Neutrophil (primary cell): Measurements from ENCODE around the gene CIT.

Experiments
- H3K27ac ChIP-seq: fragments of 200-600 bp; sonication (generic); 2 replicates; pipeline ENCODE4 v1.5.1; 2016; ENCODE audit warnings: mild to moderate bottlenecking, moderate library complexity
- H3K27me3 ChIP-seq: fragments of 200-600 bp; sonication (generic); 2 replicates; pipeline ENCODE4 v1.6.0; 2016; ENCODE audit warnings: mild to moderate bottlenecking
- H3K36me3 ChIP-seq: fragments of 200-600 bp; sonication (generic); 2 replicates; pipeline ENCODE4 v1.5.1; 2017
- H3K4me1 ChIP-seq, 2 experiments: fragments of 200-600 bp in 1 of 2; sonication (generic) in 1 of 2; 1 replicate in 1 of 2; 2 replicates in 1 of 2; pipeline versions ENCODE4 v1.5.1 to v1.6.1; 2013 to 2016; ENCODE audit warnings: low read depth in 1 of 2, low read length in 1 of 2, mild to moderate bottlenecking in 1 of 2, moderate library complexity in 1 of 2; ENCODE audit not compliant: control insufficient read depth in 1 of 2, insufficient read depth in 1 of 2
- H3K4me3 ChIP-seq, 2 experiments: fragments of 200-600 bp in 1 of 2; sonication (generic) in 1 of 2; 1 replicate in 1 of 2; 2 replicates in 1 of 2; pipeline ENCODE4 v1.5.1; 2013 to 2016; ENCODE audit warnings: low read depth in 1 of 2, low read length in 1 of 2, mild to moderate bottlenecking in 1 of 2, moderate library complexity in 1 of 2
- H3K9me3 ChIP-seq: fragments of 200-600 bp; sonication (generic); 2 replicates; pipeline ENCODE4 v1.5.1; 2016
- TF ChIP-seq, protein P1 (sequence below): fragments of 200-600 bp; sonication (generic); IDR thresholded peaks from 2 replicates; pipeline ENCODE4 v1.5.1; 2016; ENCODE audit warnings: antibody characterized with exemption

The CIT gene

DNA sequence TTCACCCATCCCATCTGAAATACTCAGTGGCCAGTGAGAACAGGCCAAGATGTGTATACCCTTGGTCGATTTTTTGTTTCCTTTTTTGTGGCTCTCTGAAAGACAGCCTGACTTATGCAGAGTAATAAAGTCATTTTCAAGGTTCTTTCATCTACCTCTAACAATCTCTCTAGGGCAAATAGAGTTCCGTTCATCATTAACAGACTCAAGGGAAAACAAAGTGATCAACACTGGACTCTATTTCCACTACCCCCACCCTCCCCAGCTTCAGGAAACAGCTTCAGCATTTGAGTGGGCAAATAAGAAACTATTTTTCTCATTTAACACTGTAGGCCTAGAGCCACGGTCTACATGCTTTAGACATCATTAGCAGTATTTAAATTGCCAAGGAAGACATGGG, 193.3 kb downstream of the CIT start:
- Histone ChIP-seq H3K9me3 (no peaks in the 10 kb centered on the region), H3K36me3 (peaks cover 58% of the 10 kb centered on the region), H3K4me1 (peaks cover 12% of the 10 kb centered on the region in 2 experiments), H3K27me3 (no peaks in the 10 kb centered on the region), H3K27ac (no peak overlapping the region), H3K4me3 (no peak overlapping the region)
- TF ChIP-seq, protein P1, sequence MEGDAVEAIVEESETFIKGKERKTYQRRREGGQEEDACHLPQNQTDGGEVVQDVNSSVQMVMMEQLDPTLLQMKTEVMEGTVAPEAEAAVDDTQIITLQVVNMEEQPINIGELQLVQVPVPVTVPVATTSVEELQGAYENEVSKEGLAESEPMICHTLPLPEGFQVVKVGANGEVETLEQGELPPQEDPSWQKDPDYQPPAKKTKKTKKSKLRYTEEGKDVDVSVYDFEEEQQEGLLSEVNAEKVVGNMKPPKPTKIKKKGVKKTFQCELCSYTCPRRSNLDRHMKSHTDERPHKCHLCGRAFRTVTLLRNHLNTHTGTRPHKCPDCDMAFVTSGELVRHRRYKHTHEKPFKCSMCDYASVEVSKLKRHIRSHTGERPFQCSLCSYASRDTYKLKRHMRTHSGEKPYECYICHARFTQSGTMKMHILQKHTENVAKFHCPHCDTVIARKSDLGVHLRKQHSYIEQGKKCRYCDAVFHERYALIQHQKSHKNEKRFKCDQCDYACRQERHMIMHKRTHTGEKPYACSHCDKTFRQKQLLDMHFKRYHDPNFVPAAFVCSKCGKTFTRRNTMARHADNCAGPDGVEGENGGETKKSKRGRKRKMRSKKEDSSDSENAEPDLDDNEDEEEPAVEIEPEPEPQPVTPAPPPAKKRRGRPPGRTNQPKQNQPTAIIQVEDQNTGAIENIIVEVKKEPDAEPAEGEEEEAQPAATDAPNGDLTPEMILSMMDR = no peak

DNA sequence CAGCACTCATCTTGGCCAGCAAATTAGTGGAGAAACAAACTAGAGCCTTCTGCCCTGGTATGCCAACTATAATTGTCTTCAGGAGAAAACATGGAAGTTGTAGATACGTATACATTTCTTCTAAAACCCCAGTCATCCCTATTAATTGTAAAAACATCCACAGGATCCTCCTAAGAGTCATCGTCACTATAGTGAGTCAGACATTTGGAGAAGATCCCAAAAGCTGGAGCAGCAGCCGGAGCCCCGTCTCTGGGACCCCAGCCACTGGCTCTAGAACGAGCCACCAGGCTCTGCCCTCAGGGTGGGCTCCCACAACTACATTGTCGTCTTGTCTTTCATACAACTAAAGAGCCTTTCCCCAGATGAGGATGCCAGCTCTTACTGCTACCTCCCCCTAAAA, 193.7 kb downstream of the CIT start:
- H3K27me3 ChIP-seq = no peaks in the 10 kb centered on the region
- H3K27ac ChIP-seq = peak overlapping the region; percentile 76
- H3K4me1 ChIP-seq = peaks cover 12% of the 10 kb centered on the region in 2 experiments
- no peaks in the 10 kb centered on the region for H3K9me3 ChIP-seq
- peaks cover 59% of the 10 kb centered on the region for H3K36me3 ChIP-seq
- no peak overlapping the region for H3K4me3 ChIP-seq
- TF ChIP-seq, protein P1 = no peak

DNA sequence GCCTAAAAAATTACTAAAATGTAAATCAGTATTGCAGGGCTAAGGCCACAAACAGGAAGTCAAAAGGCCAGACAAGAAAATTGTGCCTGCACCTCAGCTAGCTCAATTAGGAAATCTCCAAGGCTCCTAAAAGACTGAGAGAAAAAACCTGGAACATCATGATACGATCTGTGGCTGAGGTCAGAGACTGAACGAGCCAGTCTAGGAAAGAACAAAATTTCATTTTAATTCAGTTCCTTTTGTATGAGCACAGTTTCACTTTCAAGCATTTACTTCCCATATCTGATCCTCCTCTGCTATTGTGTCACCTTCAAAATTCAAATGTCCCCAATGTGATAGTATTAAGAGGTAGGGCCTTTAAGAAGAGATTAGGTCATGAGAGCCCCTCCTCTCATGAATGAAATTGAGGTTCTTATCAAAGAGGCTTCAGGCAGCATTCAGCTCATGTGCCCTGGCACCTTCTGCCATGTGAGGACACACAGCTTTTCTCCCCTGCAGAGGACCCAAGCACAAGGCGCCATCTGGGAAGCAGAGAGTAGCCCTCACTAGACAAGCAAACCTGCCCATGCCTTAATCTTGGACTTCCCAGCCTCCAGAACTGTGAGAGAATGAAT, 194.4 kb downstream of the CIT start:
- Histone ChIP-seq H3K4me3 (no peak overlapping the region), H3K4me1 (peaks cover 12% of the 10 kb centered on the region in 2 experiments), H3K27ac (peak overlapping the region; percentile 76), H3K36me3 (peaks cover 59% of the 10 kb centered on the region), H3K27me3 (no peaks in the 10 kb centered on the region), H3K9me3 (no peaks in the 10 kb centered on the region)
- TF ChIP-seq, protein P1 = no peak

DNA sequence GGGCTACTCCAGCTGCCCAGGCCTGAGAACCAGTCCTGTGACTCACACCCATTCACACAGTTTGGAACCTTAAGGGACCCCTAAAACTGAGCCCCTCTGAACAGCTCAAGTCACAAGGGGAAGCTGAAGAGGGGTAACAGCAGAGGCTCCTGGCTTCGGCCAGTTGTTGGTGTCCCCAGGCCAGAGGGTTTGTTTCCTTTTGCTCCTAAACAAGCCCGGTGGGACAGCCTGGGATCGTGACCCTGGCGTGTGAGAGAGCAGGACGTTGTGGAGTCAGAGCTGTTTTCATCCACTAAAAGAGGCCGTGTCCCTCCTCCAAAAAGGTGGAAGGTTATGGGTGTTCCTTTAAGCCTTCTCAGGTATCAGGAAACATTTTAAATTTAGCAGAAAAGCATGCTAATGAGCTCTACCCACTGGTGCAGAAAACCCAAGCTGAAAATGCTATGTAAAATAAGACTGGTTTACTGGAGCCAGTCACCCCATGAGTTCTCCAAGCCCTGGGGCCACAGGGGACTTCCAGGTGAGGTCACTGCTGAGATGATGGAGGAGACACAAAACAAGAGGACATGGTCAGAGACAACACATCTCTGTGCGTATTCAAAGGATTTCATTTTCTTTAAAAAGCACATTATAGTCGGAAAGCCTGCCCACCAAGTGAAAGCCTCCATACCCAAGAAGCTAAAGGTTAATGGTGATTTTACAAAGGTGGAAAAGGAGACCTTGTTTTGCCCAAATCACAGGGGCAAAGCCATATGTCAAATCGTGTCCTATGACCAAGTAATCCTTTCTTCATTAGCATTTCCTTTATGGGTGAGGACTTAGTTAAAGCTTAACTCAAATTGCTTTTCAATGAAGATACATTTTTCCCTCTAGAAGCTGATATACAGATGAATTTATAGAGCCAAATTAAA, 195.1 kb downstream of the CIT start:
- Histone ChIP-seq H3K9me3 (no peaks in the 10 kb centered on the region), H3K36me3 (peaks cover 61% of the 10 kb centered on the region), H3K27ac (peak overlapping the region; percentile 76), H3K4me1 (peaks cover 12% of the 10 kb centered on the region in 2 experiments), H3K4me3 (no peak overlapping the region), H3K27me3 (no peaks in the 10 kb centered on the region)
- TF ChIP-seq, protein P1 = no peak

DNA sequence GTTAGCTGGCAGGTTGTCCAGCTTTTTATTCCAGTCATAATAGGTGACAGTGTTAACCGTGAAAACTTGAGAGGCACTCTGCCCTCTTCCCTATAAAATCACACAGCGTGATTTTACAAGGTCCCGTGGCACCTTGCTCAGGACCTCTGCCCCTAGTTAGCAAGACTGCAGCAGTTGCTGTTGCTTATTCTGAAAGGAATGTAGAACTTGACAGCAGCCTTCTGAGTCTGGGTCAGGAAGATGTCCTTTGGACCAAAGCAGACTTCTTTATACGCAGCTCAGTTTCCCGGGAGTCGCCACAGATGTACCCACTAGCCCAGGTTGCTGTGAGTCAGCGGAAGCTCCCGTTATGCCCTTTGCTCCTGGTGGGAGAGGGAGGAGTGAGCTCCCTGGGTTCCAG, 196.0 kb downstream of the CIT start:
- Histone ChIP-seq H3K27ac (peak overlapping the region; percentile 1), H3K27me3 (no peaks in the 10 kb centered on the region), H3K36me3 (peaks cover 61% of the 10 kb centered on the region), H3K4me3 (no peak overlapping the region), H3K4me1 (peaks cover 12 to 15% of the 10 kb centered on the region in 2 experiments), H3K9me3 (no peaks in the 10 kb centered on the region)
- TF ChIP-seq, protein P1 = no peak
